Measurements from ENCODE around the gene STARD3NL.

GRCh38 chr7:38199154-38199553 lies 21.1 kb downstream of the STARD3NL start:
- TF ChIP-seq CTCF (IDR thresholded peaks at IDR 0.05) (no peak), POLR2AphosphoS5 (IDR thresholded peaks at IDR 0.05) (no peak), EP300 (IDR thresholded peaks at IDR 0.05) (no peak), POLR2A (IDR thresholded peaks at IDR 0.05; ENCODE audit: low read depth) (no peak)
